ENCODE measurements around the gene CACNA1D. TPM values are rescaled to one million over a fixed set of nuclear protein-coding genes. Genes with fewer than 3 reads are reported as not detected.

The CACNA1D gene
- total and polyA plus RNA-seq, 8 donors = 0.31 to 36.5 (median 12.5) TPM

- Histone ChIP-seq H3K27ac (no peak overlapping the region), H3K4me3 (no peak overlapping the region), H3K4me1 (no peaks in the 10 kb centered on the region), H3K36me3 (no peaks in the 10 kb centered on the region), H3K27me3 (no peaks in the 10 kb centered on the region), H3K9me3 (no peaks in the 10 kb centered on the region)
- TF ChIP-seq, protein P1, sequence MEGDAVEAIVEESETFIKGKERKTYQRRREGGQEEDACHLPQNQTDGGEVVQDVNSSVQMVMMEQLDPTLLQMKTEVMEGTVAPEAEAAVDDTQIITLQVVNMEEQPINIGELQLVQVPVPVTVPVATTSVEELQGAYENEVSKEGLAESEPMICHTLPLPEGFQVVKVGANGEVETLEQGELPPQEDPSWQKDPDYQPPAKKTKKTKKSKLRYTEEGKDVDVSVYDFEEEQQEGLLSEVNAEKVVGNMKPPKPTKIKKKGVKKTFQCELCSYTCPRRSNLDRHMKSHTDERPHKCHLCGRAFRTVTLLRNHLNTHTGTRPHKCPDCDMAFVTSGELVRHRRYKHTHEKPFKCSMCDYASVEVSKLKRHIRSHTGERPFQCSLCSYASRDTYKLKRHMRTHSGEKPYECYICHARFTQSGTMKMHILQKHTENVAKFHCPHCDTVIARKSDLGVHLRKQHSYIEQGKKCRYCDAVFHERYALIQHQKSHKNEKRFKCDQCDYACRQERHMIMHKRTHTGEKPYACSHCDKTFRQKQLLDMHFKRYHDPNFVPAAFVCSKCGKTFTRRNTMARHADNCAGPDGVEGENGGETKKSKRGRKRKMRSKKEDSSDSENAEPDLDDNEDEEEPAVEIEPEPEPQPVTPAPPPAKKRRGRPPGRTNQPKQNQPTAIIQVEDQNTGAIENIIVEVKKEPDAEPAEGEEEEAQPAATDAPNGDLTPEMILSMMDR (IDR thresholded peaks at IDR 0.05) = no peak
- TF ChIP-seq POLR2A (IDR thresholded peaks at IDR 0.05) = no peak
- no peak for TF ChIP-seq EP300 (IDR thresholded peaks at IDR 0.05)
- TF ChIP-seq POLR2AphosphoS5 (IDR thresholded peaks at IDR 0.05) = no peak
- WGBS, 5 donors = 74 to 93% (median 88%) methylated on average over 3 of the region's 3 CpGs
- intact Hi-C loops (cut with DNase I; ENCODE audit: low total_unique reads) = no loop called here
- DNase-seq = no peak
These were observed 176.3 kb downstream of the CACNA1D start for GRCh38 chr3:53670721-53671120.

DNA sequence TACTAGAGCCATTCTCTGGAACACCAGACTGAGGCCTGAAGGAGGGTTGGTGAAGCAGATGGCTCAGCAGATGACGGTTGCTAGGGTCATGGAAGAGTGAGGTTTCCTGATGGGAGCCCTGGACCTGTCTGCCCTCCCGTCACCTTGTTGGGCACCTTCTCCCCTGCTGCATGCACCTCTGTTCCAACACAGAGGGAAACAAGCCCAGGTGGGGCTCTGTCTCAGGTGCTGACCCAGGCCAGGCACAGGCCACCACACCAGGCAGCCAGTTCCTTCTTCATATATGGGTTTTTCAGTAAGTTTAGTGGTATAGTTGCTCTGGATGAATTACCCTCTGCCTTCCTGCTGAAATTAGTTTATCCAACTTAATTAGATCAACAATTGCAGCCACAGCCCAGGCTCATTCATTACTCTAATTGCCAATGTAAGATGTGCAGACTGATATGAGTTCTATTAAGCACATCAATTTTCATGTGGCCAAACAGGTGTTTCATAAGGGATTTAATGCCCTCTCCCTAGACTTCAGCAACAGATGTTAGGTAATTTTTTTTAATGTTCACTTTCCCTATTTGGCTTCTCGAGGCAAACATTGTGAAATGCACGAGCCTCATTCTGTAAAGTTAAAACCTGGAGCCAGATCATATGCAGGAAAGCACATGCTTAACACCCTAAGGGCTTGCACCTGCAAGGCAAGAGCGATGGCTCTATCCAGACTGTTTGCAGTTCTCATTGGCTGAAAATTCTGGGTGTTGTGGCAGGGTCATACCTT is 177.0 kb downstream of the CACNA1D start:
- Histone ChIP-seq H3K27ac (no peak overlapping the region), H3K36me3 (no peaks in the 10 kb centered on the region), H3K4me3 (no peak overlapping the region), H3K27me3 (no peaks in the 10 kb centered on the region), H3K4me1 (no peaks in the 10 kb centered on the region), H3K9me3 (no peaks in the 10 kb centered on the region)
- peak in 1 of 2 donors; percentile 30 for DNase-seq
- intact Hi-C loops (cut with DNase I; ENCODE audit: low total_unique reads) = no loop called here
- WGBS, 5 donors = 81 to 84% (median 84%) methylated on average over 5 of the region's 5 CpGs
- TF ChIP-seq POLR2A (IDR thresholded peaks at IDR 0.05) (no peak), EP300 (IDR thresholded peaks at IDR 0.05) (no peak), POLR2AphosphoS5 (IDR thresholded peaks at IDR 0.05) (no peak)
- TF ChIP-seq, protein P1 (IDR thresholded peaks at IDR 0.05) = no peak

DNA sequence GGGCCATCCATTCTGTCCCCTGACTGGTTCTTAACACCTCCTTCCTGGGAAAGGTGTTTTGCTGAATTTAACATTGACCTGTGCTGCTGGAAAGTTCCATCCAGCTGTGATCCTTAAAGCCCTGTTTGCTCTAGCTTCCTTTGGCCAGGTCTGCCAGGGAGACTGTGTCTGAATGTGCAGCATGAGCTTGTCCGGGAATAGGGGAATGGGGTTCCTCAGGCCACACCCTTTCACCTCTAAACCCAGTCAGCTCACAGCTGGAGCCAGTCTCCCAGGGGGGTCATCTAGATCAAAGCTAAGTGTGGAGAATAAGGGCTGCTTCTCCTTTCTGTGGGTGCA is 177.5 kb downstream of the CACNA1D start:
- Histone ChIP-seq H3K27me3 (peaks cover 0 to under 1% (median 0%) of the 10 kb centered on the region in 3 donors), H3K27ac (no peak overlapping the region), H3K36me3 (no peaks in the 10 kb centered on the region), H3K4me3 (no peak overlapping the region), H3K4me1 (no peaks in the 10 kb centered on the region), H3K9me3 (no peaks in the 10 kb centered on the region)
- no peak for TF ChIP-seq EP300 (IDR thresholded peaks at IDR 0.05)
- no peak for TF ChIP-seq POLR2A (IDR thresholded peaks at IDR 0.05)
- TF ChIP-seq POLR2AphosphoS5 (IDR thresholded peaks at IDR 0.05) = no peak
- TF ChIP-seq, protein P1 (IDR thresholded peaks at IDR 0.05) = no peak
- DNase-seq = no peak
- intact Hi-C loops (cut with DNase I; ENCODE audit: low total_unique reads) = no loop called here
- WGBS, 5 donors = 28 to 83% (median 73%) methylated on average over 1 of the region's 1 CpG

- intact Hi-C loops (cut with DNase I; ENCODE audit: low total_unique reads) = no loop called here
- H3K4me3 ChIP-seq = no peak overlapping the region
- 69 to 82% (median 73%) methylated on average over 5 of the region's 5 CpGs for WGBS, 5 donors
- DNase-seq = peak in 1 of 2 donors; percentile 74
- H3K36me3 ChIP-seq = no peaks in the 10 kb centered on the region
- no peak for TF ChIP-seq POLR2AphosphoS5 (IDR thresholded peaks at IDR 0.05)
- no peaks in the 10 kb centered on the region for H3K4me1 ChIP-seq
- H3K9me3 ChIP-seq = no peaks in the 10 kb centered on the region
- H3K27me3 ChIP-seq = peaks cover 0 to 4% (median 0%) of the 10 kb centered on the region in 3 donors
- H3K27ac ChIP-seq = no peak overlapping the region
These were observed 178.6 kb downstream of the CACNA1D start for GRCh38 chr3:53672981-53673380.

- H3K9me3 ChIP-seq = no peaks in the 10 kb centered on the region
- H3K36me3 ChIP-seq = no peaks in the 10 kb centered on the region
- intact Hi-C loops (cut with DNase I; ENCODE audit: low total_unique reads) = no loop called here
- peaks cover 0 to 4% (median 0%) of the 10 kb centered on the region in 3 donors for H3K27me3 ChIP-seq
- no peaks in the 10 kb centered on the region for H3K4me1 ChIP-seq
- DNase-seq = no peak
- no peak overlapping the region for H3K27ac ChIP-seq
- 66 to 72% (median 72%) methylated on average over 10 of the region's 10 CpGs for WGBS, 5 donors
- TF ChIP-seq EP300 (IDR thresholded peaks at IDR 0.05) = no peak
- no peak for TF ChIP-seq POLR2A (IDR thresholded peaks at IDR 0.05)
- TF ChIP-seq, protein P1 (IDR thresholded peaks at IDR 0.05) = no peak
- no peak for TF ChIP-seq POLR2AphosphoS5 (IDR thresholded peaks at IDR 0.05)
- no peak overlapping the region for H3K4me3 ChIP-seq
These were observed 179.4 kb downstream of the CACNA1D start for GRCh38 chr3:53673722-53674350.
